ENCODE results near the gene FHL2. TPM values are rescaled to one million over a fixed set of nuclear protein-coding genes. Genes with fewer than 3 reads are reported as not detected.
"Not testable (repeated sequence)": the region's sequence is repeated elsewhere in the genome, so short reads cannot be mapped to it uniquely, and the experiment has no call there.

The FHL2 gene
- total and polyA plus RNA-seq, 2 donors: 14.2 to 49.2 TPM

DNA sequence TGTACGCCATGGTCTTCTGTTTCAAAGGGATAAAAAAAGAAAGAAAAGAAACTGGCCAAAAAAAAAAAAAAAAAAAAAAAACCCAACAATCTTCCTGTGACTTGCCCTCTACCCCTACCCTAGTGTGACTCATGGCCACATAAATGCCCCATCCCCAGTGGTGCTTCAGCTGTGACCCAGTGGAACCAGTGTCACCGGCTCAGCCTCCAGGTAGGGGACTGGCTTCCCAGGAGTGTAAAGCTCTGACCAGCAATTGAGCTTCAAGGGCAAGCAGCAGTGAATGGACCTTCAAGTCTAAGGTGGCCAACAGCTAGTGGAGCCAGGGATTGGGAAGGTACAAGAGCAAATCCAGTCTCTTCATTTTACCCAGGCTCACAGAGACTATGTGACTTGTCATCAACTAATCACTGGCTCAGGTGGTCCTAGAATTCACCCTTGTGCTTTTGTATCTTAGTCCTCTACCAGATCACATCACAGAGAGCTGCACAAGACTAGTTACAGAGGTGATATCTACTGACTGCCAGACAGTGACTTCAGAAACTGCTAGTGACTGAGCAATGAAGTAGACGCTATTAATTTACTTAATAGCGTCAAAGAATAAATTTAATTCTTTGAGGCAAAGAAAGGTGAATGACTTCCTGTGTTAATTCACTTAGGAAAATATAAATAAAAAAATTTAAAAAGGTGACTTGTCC, 68.0 kb downstream of the FHL2 start:
- Histone ChIP-seq H3K4me1 (ENCODE audit: control insufficient read depth in 2 of 2, insufficient read depth in 2 of 2, low read length in 2 of 2) (peaks cover 5 to 19% of the 10 kb centered on the region in 2 donors), H3K27me3 (ENCODE audit: control insufficient read depth in 2 of 2, insufficient read depth in 1 of 2, low read length in 1 of 2) (no peaks in the 10 kb centered on the region), H3K9me3 (ENCODE audit: control insufficient read depth in 2 of 2, insufficient read depth in 1 of 2, low read length in 1 of 2) (no peaks in the 10 kb centered on the region), H3K4me3 (ENCODE audit: low read length in 2 of 2) (no peak overlapping the region), H3K27ac (ENCODE audit: low read depth in 1 of 2, low read length in 1 of 2) (no peak overlapping the region), H3K36me3 (ENCODE audit: control insufficient read depth in 2 of 2, insufficient read depth in 2 of 2, low read length in 1 of 2) (peaks cover 3 to 4% of the 10 kb centered on the region in 2 donors)
- DNase-seq (ENCODE audit: low read depth in 6 of 9, low spot score in 9 of 9): no peak
- 98% methylated on average over 4 of the region's 4 CpGs for WGBS

DNA sequence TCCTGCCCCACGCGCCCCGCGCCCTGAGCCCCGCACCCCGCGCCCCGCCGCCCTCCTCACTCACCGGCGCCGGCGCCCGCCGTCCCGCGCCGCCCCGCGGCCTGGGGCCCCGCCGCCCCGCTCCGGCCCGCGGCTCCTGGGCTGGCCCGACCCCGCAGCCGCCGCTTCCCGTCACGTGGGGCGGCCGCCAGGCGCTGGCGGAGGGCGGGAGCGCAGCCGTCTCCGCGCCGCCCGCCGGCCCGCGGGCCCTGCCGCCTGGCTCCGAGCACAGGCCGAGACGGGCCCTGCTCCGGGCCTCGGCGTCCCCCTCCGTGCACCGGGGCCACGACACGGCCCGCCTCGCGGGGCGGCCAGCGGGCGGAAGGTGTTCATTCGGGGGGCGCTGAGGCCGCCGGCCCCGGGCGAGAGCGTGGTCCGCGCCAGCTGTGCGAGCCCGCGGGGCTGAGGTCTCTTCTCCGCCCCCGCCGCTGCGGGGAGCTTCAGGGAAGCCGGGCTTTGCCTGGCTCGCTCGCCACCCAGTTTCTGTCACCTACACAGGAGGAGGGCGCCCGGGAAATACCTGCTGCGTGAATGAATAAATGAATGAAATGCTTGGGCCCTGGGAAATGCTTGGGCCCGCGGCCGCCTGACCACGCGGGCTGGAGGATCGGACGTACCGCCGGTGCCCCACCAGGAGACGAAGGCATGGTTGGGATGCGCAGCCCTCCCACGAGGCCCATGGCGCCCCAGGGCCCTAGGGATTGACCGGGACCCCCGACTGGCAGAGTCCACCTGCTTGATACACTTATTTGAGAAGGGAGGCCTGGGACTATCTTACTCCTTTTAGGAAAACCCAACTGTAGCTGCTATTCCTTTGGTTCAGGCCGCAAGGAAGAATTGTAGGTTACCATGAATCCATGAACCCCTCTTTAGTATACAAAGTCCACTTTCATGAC, 69.0 kb downstream of the FHL2 start, which contains the start of gene TGFBRAP1:
TGFBRAP1 (minus strand) TSS at position 175 of the 935 bp plus-strand sequence. CDS start 21,434 bp downstream, outside the sequence.
- peak in 3 of 9 donors; percentile 49 to 65 (median 57) for DNase-seq (ENCODE audit: low read depth in 6 of 9, low spot score in 9 of 9)
- no peaks in the 10 kb centered on the region for H3K27me3 ChIP-seq (ENCODE audit: control insufficient read depth in 2 of 2, insufficient read depth in 1 of 2, low read length in 1 of 2)
- H3K9me3 ChIP-seq (ENCODE audit: control insufficient read depth in 2 of 2, insufficient read depth in 1 of 2, low read length in 1 of 2): no peaks in the 10 kb centered on the region
- peaks cover 7 to 8% of the 10 kb centered on the region in 2 donors for H3K36me3 ChIP-seq (ENCODE audit: control insufficient read depth in 2 of 2, insufficient read depth in 2 of 2, low read length in 1 of 2)
- peak within 1 kb of the TSS; percentile 52 to 81 for H3K27ac ChIP-seq (ENCODE audit: low read depth in 1 of 2, low read length in 1 of 2)
- H3K4me3 ChIP-seq (ENCODE audit: low read length in 2 of 2): peak within 1 kb of the TSS; percentile 60 to 78
- 3% methylated on average over 101 of the region's 101 CpGs for WGBS
- H3K4me1 ChIP-seq (ENCODE audit: control insufficient read depth in 2 of 2, insufficient read depth in 2 of 2, low read length in 2 of 2): peaks cover 5 to 19% of the 10 kb centered on the region in 2 donors

DNA sequence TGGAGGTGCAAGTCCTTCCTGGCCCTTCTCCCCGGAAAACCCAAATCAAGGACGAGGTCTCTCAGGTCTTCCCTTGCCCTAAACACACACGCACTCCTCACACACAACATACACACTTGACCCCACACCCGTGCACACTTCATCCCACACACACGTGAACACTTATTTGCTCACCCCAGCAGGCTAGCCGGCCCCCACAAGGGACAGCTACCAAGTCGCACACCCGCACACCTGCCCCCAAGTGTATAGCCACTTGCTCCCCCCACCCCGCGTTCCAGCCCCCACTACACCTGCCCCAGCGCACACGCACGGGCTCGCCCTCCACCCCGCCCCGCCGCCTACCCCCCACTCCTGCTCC, 69.7 kb downstream of the FHL2 start:
- peak in 2 of 9 donors; percentile 26 to 39 for DNase-seq (ENCODE audit: low read depth in 6 of 9, low spot score in 9 of 9)
- under 1% methylated on average over 17 of the region's 17 CpGs for WGBS
- H3K4me3 ChIP-seq (ENCODE audit: low read length in 2 of 2): peak overlapping the region; percentile 54 to 78
- H3K27ac ChIP-seq (ENCODE audit: low read depth in 1 of 2, low read length in 1 of 2): no peak overlapping the region
- peaks cover 5 to 19% of the 10 kb centered on the region in 2 donors for H3K4me1 ChIP-seq (ENCODE audit: control insufficient read depth in 2 of 2, insufficient read depth in 2 of 2, low read length in 2 of 2)
- H3K9me3 ChIP-seq (ENCODE audit: control insufficient read depth in 2 of 2, insufficient read depth in 1 of 2, low read length in 1 of 2): no peaks in the 10 kb centered on the region
- H3K36me3 ChIP-seq (ENCODE audit: control insufficient read depth in 2 of 2, insufficient read depth in 2 of 2, low read length in 1 of 2): peaks cover 3 to 4% of the 10 kb centered on the region in 2 donors
- no peaks in the 10 kb centered on the region for H3K27me3 ChIP-seq (ENCODE audit: control insufficient read depth in 2 of 2, insufficient read depth in 1 of 2, low read length in 1 of 2)

DNA sequence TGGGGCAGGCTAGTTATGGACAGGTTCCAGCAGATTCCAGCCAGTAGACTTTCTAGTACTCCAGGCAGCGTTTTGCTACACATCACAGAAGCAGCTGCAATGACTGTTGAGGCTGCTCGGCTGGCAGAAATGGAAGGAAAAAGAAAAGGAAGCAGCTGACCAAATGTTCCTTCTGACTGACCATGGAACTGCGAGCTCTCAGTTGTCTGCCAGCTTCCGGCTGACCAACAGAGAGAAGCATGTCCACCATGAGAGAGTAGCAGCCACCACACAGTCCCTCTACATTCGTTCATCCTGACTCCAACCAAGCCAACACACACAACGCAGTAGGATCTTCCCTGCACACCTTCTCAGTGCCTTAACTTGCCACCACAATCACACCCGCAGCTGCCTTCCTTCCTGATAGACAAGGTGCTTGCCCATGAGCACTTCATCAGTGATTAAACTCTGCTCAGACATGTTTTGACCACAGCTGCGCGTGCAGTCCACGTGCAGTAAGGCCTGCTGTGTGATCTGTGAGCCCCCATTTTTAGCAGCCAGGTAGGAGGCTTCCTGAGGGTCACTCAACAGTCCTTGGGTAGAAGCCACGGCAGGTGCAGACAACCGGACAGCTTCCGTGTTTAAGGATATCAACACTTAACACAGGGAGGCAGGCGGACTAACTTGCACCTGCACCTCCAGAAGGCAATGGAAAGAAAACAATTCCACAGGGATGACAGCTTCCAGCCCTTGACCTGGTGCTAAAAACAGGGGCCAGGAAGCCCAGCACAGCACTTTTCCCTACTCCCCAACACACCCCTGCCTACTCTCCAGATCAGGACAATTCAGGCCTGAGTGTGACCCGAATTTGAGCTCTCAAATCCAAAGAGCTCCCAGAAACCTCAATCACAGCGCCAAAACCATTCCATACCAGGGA, 70.3 kb downstream of the FHL2 start:
- Histone ChIP-seq H3K36me3 (ENCODE audit: control insufficient read depth in 2 of 2, insufficient read depth in 2 of 2, low read length in 1 of 2) (peaks cover 3 to 4% of the 10 kb centered on the region in 2 donors), H3K4me3 (ENCODE audit: low read length in 2 of 2) (peak overlapping the region; percentile 54 to 78), H3K27me3 (ENCODE audit: control insufficient read depth in 2 of 2, insufficient read depth in 1 of 2, low read length in 1 of 2) (no peaks in the 10 kb centered on the region), H3K9me3 (ENCODE audit: control insufficient read depth in 2 of 2, insufficient read depth in 1 of 2, low read length in 1 of 2) (no peaks in the 10 kb centered on the region), H3K27ac (ENCODE audit: low read depth in 1 of 2, low read length in 1 of 2) (no peak overlapping the region), H3K4me1 (ENCODE audit: control insufficient read depth in 2 of 2, insufficient read depth in 2 of 2, low read length in 2 of 2) (peaks cover 5 to 19% of the 10 kb centered on the region in 2 donors)
- DNase-seq (ENCODE audit: low read depth in 6 of 9, low spot score in 9 of 9): peak in 1 of 9 donors; percentile 40
- WGBS: 20% methylated on average over 16 of the region's 16 CpGs

DNA sequence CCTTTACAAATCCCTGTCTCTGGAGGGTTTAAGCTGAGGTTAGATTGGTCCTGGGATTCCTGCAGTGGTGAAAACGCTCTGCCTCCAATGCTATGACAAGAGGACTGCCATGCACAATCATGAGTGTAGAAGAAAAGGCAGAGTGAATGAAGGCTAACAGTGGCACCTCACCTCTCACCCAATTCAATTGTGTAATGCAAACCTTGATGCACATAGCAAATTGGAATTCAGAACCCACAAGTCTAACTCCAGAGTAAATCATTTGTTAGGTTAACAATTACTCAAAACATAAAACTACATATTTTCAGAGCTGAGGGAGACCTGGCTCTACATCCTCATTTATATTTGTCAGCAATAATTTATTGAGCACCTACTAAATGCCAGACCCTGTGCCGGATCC, 71.2 kb downstream of the FHL2 start:
- WGBS: 92% methylated on average over 2 of the region's 2 CpGs
- no peak for DNase-seq (ENCODE audit: low read depth in 6 of 9, low spot score in 9 of 9)
- H3K4me3 ChIP-seq (ENCODE audit: low read length in 2 of 2): no peak overlapping the region
- H3K36me3 ChIP-seq (ENCODE audit: control insufficient read depth in 2 of 2, insufficient read depth in 2 of 2, low read length in 1 of 2): peaks cover 3 to 4% of the 10 kb centered on the region in 2 donors
- no peaks in the 10 kb centered on the region for H3K9me3 ChIP-seq (ENCODE audit: control insufficient read depth in 2 of 2, insufficient read depth in 1 of 2, low read length in 1 of 2)
- no peaks in the 10 kb centered on the region for H3K27me3 ChIP-seq (ENCODE audit: control insufficient read depth in 2 of 2, insufficient read depth in 1 of 2, low read length in 1 of 2)
- H3K4me1 ChIP-seq (ENCODE audit: control insufficient read depth in 2 of 2, insufficient read depth in 2 of 2, low read length in 2 of 2): peaks cover 5 to 24% of the 10 kb centered on the region in 2 donors
- H3K27ac ChIP-seq (ENCODE audit: low read depth in 1 of 2, low read length in 1 of 2): no peak overlapping the region

DNA sequence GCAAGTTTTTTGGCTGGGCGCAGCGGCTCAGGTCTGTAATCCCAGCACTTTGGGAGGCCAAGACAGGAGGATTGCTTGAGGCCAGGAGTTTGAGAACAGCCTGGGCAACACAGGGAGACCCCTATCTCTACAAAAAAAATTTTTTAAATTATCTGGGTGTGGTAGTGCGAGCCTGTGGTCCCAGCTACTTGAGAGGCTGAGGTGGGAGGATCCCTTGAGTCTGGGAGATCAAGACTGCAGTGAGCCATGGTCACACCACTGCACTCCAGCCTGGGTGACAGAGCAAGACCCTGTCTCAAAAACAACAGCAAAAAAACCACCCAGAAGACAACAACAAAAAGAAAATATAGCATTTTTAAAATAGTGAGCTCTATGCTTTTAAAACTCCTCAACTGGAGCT, 71.6 kb downstream of the FHL2 start:
- not testable (repeated sequence) for H3K27ac ChIP-seq (ENCODE audit: low read depth in 1 of 2, low read length in 1 of 2); H3K27me3 ChIP-seq (ENCODE audit: control insufficient read depth in 2 of 2, insufficient read depth in 1 of 2, low read length in 1 of 2); H3K36me3 ChIP-seq (ENCODE audit: control insufficient read depth in 2 of 2, insufficient read depth in 2 of 2, low read length in 1 of 2); DNase-seq (ENCODE audit: low read depth in 6 of 9, low spot score in 9 of 9); H3K9me3 ChIP-seq (ENCODE audit: control insufficient read depth in 2 of 2, insufficient read depth in 1 of 2, low read length in 1 of 2); H3K4me3 ChIP-seq (ENCODE audit: low read length in 2 of 2)
- WGBS: 99% methylated on average over 3 of the region's 3 CpGs
- peaks cover 5 to 24% of the 10 kb centered on the region in 2 donors for H3K4me1 ChIP-seq (ENCODE audit: control insufficient read depth in 2 of 2, insufficient read depth in 2 of 2, low read length in 2 of 2)

DNA sequence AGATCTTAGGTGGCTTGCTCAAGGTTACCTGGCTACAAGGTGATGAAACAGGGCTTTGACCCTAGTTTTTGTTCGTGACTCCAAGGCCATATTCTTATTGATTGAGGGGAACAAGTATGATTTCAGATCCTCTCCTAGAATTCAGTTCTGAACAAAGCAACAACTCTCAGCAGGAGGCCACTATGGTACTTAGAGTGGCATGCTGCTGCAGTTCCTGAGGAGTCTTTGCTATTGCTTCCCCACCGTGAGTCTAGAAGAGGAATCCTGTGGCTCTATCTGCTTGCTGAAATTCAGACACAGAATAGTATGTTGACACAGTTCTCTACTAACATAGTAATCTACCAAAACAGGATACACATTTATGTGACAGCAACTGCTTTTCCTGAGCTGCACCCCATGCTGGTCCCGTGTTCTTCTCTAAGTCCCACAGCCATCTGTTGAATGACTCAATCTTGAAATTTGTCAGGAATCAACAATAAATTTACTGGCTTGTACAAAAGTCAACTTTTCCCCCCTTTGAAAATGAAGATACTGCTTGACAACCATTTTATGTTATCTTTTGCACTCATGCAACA, 73.4 kb downstream of the FHL2 start:
- Histone ChIP-seq H3K27ac (ENCODE audit: low read depth in 1 of 2, low read length in 1 of 2) (no peak overlapping the region), H3K36me3 (ENCODE audit: control insufficient read depth in 2 of 2, insufficient read depth in 2 of 2, low read length in 1 of 2) (peaks cover 3 to 4% of the 10 kb centered on the region in 2 donors), H3K4me1 (ENCODE audit: control insufficient read depth in 2 of 2, insufficient read depth in 2 of 2, low read length in 2 of 2) (peaks cover 5 to 24% of the 10 kb centered on the region in 2 donors), H3K27me3 (ENCODE audit: control insufficient read depth in 2 of 2, insufficient read depth in 1 of 2, low read length in 1 of 2) (no peaks in the 10 kb centered on the region), H3K4me3 (ENCODE audit: low read length in 2 of 2) (no peak overlapping the region), H3K9me3 (ENCODE audit: control insufficient read depth in 2 of 2, insufficient read depth in 1 of 2, low read length in 1 of 2) (no peaks in the 10 kb centered on the region)
- WGBS: 40% methylated on average over 3 of the region's 3 CpGs
- no peak for DNase-seq (ENCODE audit: low read depth in 6 of 9, low spot score in 9 of 9)

DNA sequence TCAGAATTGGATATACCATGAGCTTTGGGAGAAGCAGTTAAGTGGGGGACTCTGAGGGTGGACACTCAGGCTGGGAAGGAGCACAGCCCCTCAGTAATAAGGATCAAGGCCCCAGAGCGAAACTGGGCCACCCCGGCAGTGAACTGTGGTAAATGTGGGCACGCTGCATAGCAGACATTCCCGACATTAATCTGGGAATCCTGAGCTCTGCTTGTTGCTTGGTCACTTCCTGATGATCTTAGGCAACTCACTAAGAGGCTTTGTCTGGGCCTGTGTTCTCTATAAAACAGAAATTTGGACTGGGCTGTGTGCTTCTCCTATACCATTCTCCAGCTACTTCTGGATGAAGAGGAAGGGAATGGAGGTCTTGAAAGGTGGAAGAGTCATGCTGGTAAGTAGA, 74.1 kb downstream of the FHL2 start:
- no peak overlapping the region for H3K27ac ChIP-seq (ENCODE audit: low read depth in 1 of 2, low read length in 1 of 2)
- H3K4me1 ChIP-seq (ENCODE audit: control insufficient read depth in 2 of 2, insufficient read depth in 2 of 2, low read length in 2 of 2): peaks cover 0 to 18% of the 10 kb centered on the region in 2 donors
- 78% methylated on average over 4 of the region's 4 CpGs for WGBS
- no peak for DNase-seq (ENCODE audit: low read depth in 6 of 9, low spot score in 9 of 9)
- no peak overlapping the region for H3K4me3 ChIP-seq (ENCODE audit: low read length in 2 of 2)
- H3K36me3 ChIP-seq (ENCODE audit: control insufficient read depth in 2 of 2, insufficient read depth in 2 of 2, low read length in 1 of 2): peaks cover 3 to 4% of the 10 kb centered on the region in 2 donors
- H3K27me3 ChIP-seq (ENCODE audit: control insufficient read depth in 2 of 2, insufficient read depth in 1 of 2, low read length in 1 of 2): no peaks in the 10 kb centered on the region
- H3K9me3 ChIP-seq (ENCODE audit: control insufficient read depth in 2 of 2, insufficient read depth in 1 of 2, low read length in 1 of 2): no peaks in the 10 kb centered on the region
